ENCODE results near the gene MASP1. TPM values are rescaled to one million over a fixed set of nuclear protein-coding genes. Genes with fewer than 3 reads are reported as not detected.

MASP1 gene
- total and polyA plus RNA-seq, 2 experiments from 2014 or later, result 1.6 to 3.0 TPM

- ATAC-seq, result no peak
- Mint-ChIP-seq H3K27me3 (ENCODE audit: insufficient read depth, low read depth, poor library complexity) (peaks cover 6% of the 10 kb centered on the region), H3K4me3 (no peak overlapping the region), H3K9me3 (no peaks in the 10 kb centered on the region), H3K36me3 (ENCODE audit: low read depth) (no peaks in the 10 kb centered on the region), H3K4me1 (peaks cover 34% of the 10 kb centered on the region), H3K27ac (no peak overlapping the region)
- peaks cover 3% of the 10 kb centered on the region; the same call in 1 of the 2 replicates for H3F3A ChIP-seq (replicated peaks; ENCODE audit: low read depth)
- peaks cover 10% of the 10 kb centered on the region; the same call in 1 of the 2 replicates for H3K9me2 ChIP-seq (ENCODE audit: insufficient read depth)
- H3K27ac ChIP-seq (ENCODE audit: low read depth), result no peak overlapping the region
- H4K20me1 ChIP-seq (replicated peaks; ENCODE audit: insufficient read depth), result no peaks in the 10 kb centered on the region
- TF ChIP-seq, protein P1, sequence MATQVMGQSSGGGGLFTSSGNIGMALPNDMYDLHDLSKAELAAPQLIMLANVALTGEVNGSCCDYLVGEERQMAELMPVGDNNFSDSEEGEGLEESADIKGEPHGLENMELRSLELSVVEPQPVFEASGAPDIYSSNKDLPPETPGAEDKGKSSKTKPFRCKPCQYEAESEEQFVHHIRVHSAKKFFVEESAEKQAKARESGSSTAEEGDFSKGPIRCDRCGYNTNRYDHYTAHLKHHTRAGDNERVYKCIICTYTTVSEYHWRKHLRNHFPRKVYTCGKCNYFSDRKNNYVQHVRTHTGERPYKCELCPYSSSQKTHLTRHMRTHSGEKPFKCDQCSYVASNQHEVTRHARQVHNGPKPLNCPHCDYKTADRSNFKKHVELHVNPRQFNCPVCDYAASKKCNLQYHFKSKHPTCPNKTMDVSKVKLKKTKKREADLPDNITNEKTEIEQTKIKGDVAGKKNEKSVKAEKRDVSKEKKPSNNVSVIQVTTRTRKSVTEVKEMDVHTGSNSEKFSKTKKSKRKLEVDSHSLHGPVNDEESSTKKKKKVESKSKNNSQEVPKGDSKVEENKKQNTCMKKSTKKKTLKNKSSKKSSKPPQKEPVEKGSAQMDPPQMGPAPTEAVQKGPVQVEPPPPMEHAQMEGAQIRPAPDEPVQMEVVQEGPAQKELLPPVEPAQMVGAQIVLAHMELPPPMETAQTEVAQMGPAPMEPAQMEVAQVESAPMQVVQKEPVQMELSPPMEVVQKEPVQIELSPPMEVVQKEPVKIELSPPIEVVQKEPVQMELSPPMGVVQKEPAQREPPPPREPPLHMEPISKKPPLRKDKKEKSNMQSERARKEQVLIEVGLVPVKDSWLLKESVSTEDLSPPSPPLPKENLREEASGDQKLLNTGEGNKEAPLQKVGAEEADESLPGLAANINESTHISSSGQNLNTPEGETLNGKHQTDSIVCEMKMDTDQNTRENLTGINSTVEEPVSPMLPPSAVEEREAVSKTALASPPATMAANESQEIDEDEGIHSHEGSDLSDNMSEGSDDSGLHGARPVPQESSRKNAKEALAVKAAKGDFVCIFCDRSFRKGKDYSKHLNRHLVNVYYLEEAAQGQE (IDR thresholded peaks at IDR 0.05; ENCODE audit: unreplicated experiment), result no peak
- TF ChIP-seq JUNB (IDR thresholded peaks at IDR 0.05; ENCODE audit: unreplicated experiment), result no peak
- TF ChIP-seq EZH2 (IDR thresholded peaks at IDR 0.05; ENCODE audit: low read depth, unreplicated experiment), result no peak
- H3K4me2 ChIP-seq, result peak overlapping the region; percentile 55
- H3K79me2 ChIP-seq (replicated peaks; ENCODE audit: insufficient read depth), result no peaks in the 10 kb centered on the region
- H2AFZ ChIP-seq, result peak overlapping the region; percentile 72
- no peaks in the 10 kb centered on the region for H3K27me3 ChIP-seq (ENCODE audit: insufficient read depth)
- H3K4me3 ChIP-seq, result no peak overlapping the region
- H3K36me3 ChIP-seq (ENCODE audit: insufficient read depth), result no peaks in the 10 kb centered on the region
- peaks cover 25% of the 10 kb centered on the region for H3K4me1 ChIP-seq (ENCODE audit: insufficient read depth)
- DNase-seq (ENCODE audit: low spot score), result no peak
Measured at GRCh38 chr3:187276397-187277128, 15.0 kb downstream of the MASP1 start.

DNA sequence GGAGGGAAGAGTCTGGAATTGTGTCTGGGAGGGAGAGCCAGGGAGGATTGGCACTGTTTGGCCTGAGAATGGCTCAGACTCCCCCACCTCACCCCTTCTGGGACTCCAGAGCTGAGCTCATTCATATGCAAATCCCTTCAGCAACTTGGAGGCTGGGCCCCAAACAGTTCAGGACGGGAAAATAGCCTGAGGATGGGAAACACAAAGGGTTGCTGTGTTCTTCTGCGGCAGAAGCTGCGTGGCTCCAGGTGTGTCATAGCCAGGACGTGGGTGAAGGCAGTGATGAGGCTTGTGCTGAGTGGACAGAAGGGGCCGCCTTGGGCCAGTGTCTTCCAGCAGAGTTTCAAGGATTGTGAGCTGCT is 16.6 kb downstream of the MASP1 start:
- ATAC-seq (peak; percentile 98), DNase-seq (ENCODE audit: low spot score) (peak; percentile 95)
- Histone ChIP-seq H3K79me2 (replicated peaks; ENCODE audit: insufficient read depth) (no peaks in the 10 kb centered on the region), H3K4me1 (ENCODE audit: insufficient read depth) (peaks cover 25% of the 10 kb centered on the region), H3K27me3 (ENCODE audit: insufficient read depth) (no peaks in the 10 kb centered on the region), H3K36me3 (ENCODE audit: insufficient read depth) (no peaks in the 10 kb centered on the region), H3K4me3 (peak overlapping the region; percentile 23; the same call in 1 of the 2 replicates), H2AFZ (peak overlapping the region; percentile 5; the same call in 1 of the 2 replicates), H3K9me2 (ENCODE audit: insufficient read depth) (peaks cover 10% of the 10 kb centered on the region; the same call in 1 of the 2 replicates), H3K27ac (ENCODE audit: low read depth) (peak overlapping the region; percentile 84), H4K20me1 (replicated peaks; ENCODE audit: insufficient read depth) (no peaks in the 10 kb centered on the region), H3K4me2 (peak overlapping the region; percentile 55), H3F3A (replicated peaks; ENCODE audit: low read depth) (peaks cover 3% of the 10 kb centered on the region; the same call in 1 of the 2 replicates)
- Mint-ChIP-seq H3K36me3 (ENCODE audit: low read depth) (peaks cover 7% of the 10 kb centered on the region; the same call in 2 of the 3 replicates), H3K4me1 (peaks cover 34% of the 10 kb centered on the region), H3K9me3 (peaks cover 7% of the 10 kb centered on the region), H3K4me3 (peak overlapping the region; percentile 56; the same call in 2 of the 3 replicates), H3K27ac (peak overlapping the region; percentile 89), H3K27me3 (ENCODE audit: insufficient read depth, low read depth, poor library complexity) (peaks cover 6% of the 10 kb centered on the region)
- peak; percentile 56; the same call in 1 of the 2 replicates for TF ChIP-seq POLR2AphosphoS5 (IDR thresholded peaks at IDR 0.05; ENCODE audit: low read depth)
- TF ChIP-seq CREB1 (CRISPR knock-in tag; IDR thresholded peaks at IDR 0.05; ENCODE audit: low read depth), result no peak
